ENCODE data around the gene ZBTB34. TPM values are rescaled to one million over a fixed set of nuclear protein-coding genes. Genes with fewer than 3 reads are reported as not detected.

ZBTB34 gene
- total and polyA plus RNA-seq, 3 donors from 2014 or later, result 6.2 to 14.6 (median 14.0) TPM

GRCh38 chr9:126860757-126861466, 473 bp downstream of the ZBTB34 start:
- H3K9me3 ChIP-seq, result no peaks in the 10 kb centered on the region
- intact Hi-C loops (cut with DNase I; ENCODE audit: low total_unique reads), result no loop called here
- H3K4me1 ChIP-seq, result peaks cover 34% of the 10 kb centered on the region
- 0 to 1% methylated on average over 12 to 22 of the region's 71 CpGs for WGBS, 2 donors
- H3K4me3 ChIP-seq, result peak overlapping the region; percentile 91 to 94
- H3K36me3 ChIP-seq (ENCODE audit: low read depth, missing control alignments), result no peaks in the 10 kb centered on the region
- peak overlapping the region; percentile 73 to 96 for H3K27ac ChIP-seq
- H3K27me3 ChIP-seq, result no peaks in the 10 kb centered on the region
- no peak for TF ChIP-seq CTCF (IDR thresholded peaks at IDR 0.05)
- TF ChIP-seq POLR2A (IDR thresholded peaks at IDR 0.05), result no peak
- peak; percentile 48 for DNase-seq

- no peaks in the 10 kb centered on the region for H3K27me3 ChIP-seq
- peak overlapping the region; percentile 91 to 94 for H3K4me3 ChIP-seq
- H3K4me1 ChIP-seq, result peaks cover 34% of the 10 kb centered on the region
- TF ChIP-seq POLR2A (IDR thresholded peaks at IDR 0.05) (no peak), CTCF (IDR thresholded peaks at IDR 0.05) (no peak)
- H3K9me3 ChIP-seq, result no peaks in the 10 kb centered on the region
- H3K36me3 ChIP-seq (ENCODE audit: low read depth, missing control alignments), result no peaks in the 10 kb centered on the region
- intact Hi-C loops (cut with DNase I; ENCODE audit: low total_unique reads), result no loop called here
- H3K27ac ChIP-seq, result peak overlapping the region in 1 of 2 donors; percentile 73
- DNase-seq, result no peak
- 8 to 18% methylated on average over 3 of the region's 3 CpGs for WGBS, 2 donors
These were observed 1.3 kb downstream of the ZBTB34 start for GRCh38 chr9:126861707-126862103.

DNA sequence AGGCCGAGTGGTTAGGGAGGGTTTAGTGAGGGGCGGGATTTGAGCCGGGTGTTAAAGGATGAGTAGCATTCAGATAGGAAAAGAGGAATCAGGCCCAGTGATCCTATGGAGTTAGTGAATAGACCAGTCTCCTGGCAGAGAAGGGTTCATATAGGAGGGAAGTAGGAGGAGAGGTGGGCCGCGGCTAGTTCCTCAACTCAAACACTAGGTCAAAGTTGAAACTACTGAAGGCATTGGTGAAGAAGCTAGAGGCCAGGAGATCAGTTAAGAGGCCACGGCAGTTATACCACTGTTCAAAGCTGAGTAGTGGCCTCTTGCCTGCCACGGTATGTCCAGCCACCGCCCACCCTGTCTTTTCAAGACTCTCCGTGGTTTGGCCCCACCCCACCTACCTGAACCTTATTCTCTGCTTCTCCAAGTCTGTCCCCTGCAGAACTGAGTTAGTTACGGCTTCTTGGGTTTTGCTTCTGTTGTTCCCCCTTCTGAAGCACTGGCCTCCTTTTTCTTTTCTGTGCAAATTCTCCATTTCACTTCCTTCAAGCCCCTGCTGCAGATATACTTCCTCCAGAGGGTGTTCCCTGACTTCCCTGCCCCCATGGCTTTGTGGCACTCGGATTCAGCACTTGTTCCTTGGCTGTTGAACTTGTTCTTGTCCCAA, 1.8 kb downstream of the ZBTB34 start:
- TF ChIP-seq CTCF (IDR thresholded peaks at IDR 0.05) (no peak), POLR2A (IDR thresholded peaks at IDR 0.05) (no peak)
- Histone ChIP-seq H3K27me3 (no peaks in the 10 kb centered on the region), H3K4me3 (no peak overlapping the region), H3K36me3 (ENCODE audit: low read depth, missing control alignments) (no peaks in the 10 kb centered on the region), H3K27ac (peak overlapping the region in 1 of 2 donors; percentile 35), H3K9me3 (no peaks in the 10 kb centered on the region), H3K4me1 (peaks cover 34% of the 10 kb centered on the region)
- DNase-seq, result no peak
- 32 to 39% methylated on average over 11 of the region's 11 CpGs for WGBS, 2 donors
- intact Hi-C loops (cut with DNase I; ENCODE audit: low total_unique reads), result no loop called here

DNA sequence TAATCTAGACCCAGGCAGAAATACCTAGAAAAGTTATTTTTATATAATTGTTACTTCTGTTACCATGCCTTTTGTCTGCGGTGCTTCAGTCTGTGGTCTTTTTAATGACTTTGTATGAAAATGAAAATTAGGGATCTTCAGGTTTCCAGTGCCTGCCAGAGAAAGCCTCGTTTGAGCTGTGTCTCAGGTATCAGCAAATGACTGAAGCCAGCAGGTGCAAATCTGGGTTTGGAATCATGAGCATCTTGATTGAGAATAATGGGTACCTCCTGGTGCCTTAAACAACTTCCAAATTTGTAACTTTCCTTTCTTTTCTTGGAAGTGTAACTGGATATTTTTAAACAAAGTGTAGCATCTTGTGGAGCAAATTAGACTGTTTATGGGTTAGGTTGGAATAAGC, 4.3 kb downstream of the ZBTB34 start:
- 48 to 62% methylated on average over 2 of the region's 2 CpGs for WGBS, 2 donors

More for the DNA sequence above, 4.3 kb downstream of the ZBTB34 start:
- DNase-seq, result no peak
- Histone ChIP-seq H3K27me3 (no peaks in the 10 kb centered on the region), H3K4me1 (peaks cover 30% of the 10 kb centered on the region), H3K4me3 (no peak overlapping the region), H3K27ac (no peak overlapping the region), H3K9me3 (no peaks in the 10 kb centered on the region), H3K36me3 (ENCODE audit: low read depth, missing control alignments) (no peaks in the 10 kb centered on the region)
- intact Hi-C loops (cut with DNase I; ENCODE audit: low total_unique reads), result no loop called here
- TF ChIP-seq POLR2A (IDR thresholded peaks at IDR 0.05) (no peak), CTCF (IDR thresholded peaks at IDR 0.05) (no peak)
